GM18499 (cell line): ENCODE results near the gene LAMA5.

Experiments used
- ATAC-seq: cut with Tn5 transposase; IDR thresholded peaks from one replicate; pipeline ENCODE4 v1.9.1; 2021; ENCODE audit warnings: moderate number of reproducible peaks; ENCODE audit not compliant: insufficient read depth, unreplicated experiment

The LAMA5 gene

GRCh38 chr20:62350098-62350628, 16.9 kb downstream of the LAMA5 start:
- ATAC-seq: no peak

GRCh38 chr20:62349556-62350097, 17.5 kb downstream of the LAMA5 start:
- ATAC-seq: no peak

GRCh38 chr20:62348604-62349003, 18.5 kb downstream of the LAMA5 start:
- no peak for ATAC-seq

GRCh38 chr20:62347445-62347844, 19.7 kb downstream of the LAMA5 start:
- ATAC-seq: no peak

- ATAC-seq: no peak
Measured at GRCh38 chr20:62347151-62347404, 20.0 kb downstream of the LAMA5 start.

GRCh38 chr20:62346398-62347150, 20.5 kb downstream of the LAMA5 start:
- ATAC-seq: no peak

GRCh38 chr20:62345681-62346370, 21.3 kb downstream of the LAMA5 start:
- ATAC-seq: no peak

- no peak for ATAC-seq
Measured at GRCh38 chr20:62344782-62345181, 22.3 kb downstream of the LAMA5 start.

- no peak for ATAC-seq
Measured at GRCh38 chr20:62344092-62344491, 23.0 kb downstream of the LAMA5 start.

- no peak for ATAC-seq
Measured at GRCh38 chr20:62342910-62343309, 24.2 kb downstream of the LAMA5 start.

- peak; percentile 67 for ATAC-seq
Measured at GRCh38 chr20:62339647-62340062, 27.5 kb downstream of the LAMA5 start.

- no peak for ATAC-seq
Measured at GRCh38 chr20:62338294-62338620, 28.9 kb downstream of the LAMA5 start.

GRCh38 chr20:62337558-62338293, 29.4 kb downstream of the LAMA5 start:
- no peak for ATAC-seq

GRCh38 chr20:62336775-62337557, 30.1 kb downstream of the LAMA5 start:
- ATAC-seq: no peak

GRCh38 chr20:62336329-62336728, 30.8 kb downstream of the LAMA5 start:
- ATAC-seq: no peak

- ATAC-seq: no peak
Measured at GRCh38 chr20:62335532-62335931, 31.6 kb downstream of the LAMA5 start.

- no peak for ATAC-seq
Measured at GRCh38 chr20:62334881-62335280, 32.2 kb downstream of the LAMA5 start.

GRCh38 chr20:62333820-62334595, 33.1 kb downstream of the LAMA5 start:
- no peak for ATAC-seq

GRCh38 chr20:62332989-62333819, 33.9 kb downstream of the LAMA5 start:
- ATAC-seq: no peak
